Naive thymus-derived CD4-positive, alpha-beta T cell (primary cell): ENCODE data around the gene NARS2. TPM values are rescaled to one million over a fixed set of nuclear protein-coding genes. Genes with fewer than 3 reads are reported as not detected.
A peak's percentile ranks its signal among the peaks of the same experiment; 100 is the strongest.

ENCODE experiments used
- ATAC-seq: fragments of 150-1000 bp; cut with Tn5 transposase; 2 replicates; pipeline ENCODE4 v1.10.0; 2021; ENCODE audit warnings: mild to moderate bottlenecking, moderate library complexity
- CTCF ChIA-PET: fragments of 350-600 bp; sonication (Branson Sonifier 250); formaldehyde crosslinking; loops from one replicate; lab custom pipeline; 2021; ENCODE audit warnings: antibody characterized with exemption; lab: Charles Lee
- POLR2A ChIA-PET: fragments of 350-600 bp; sonication (Branson Sonifier 250); formaldehyde crosslinking; loops from one replicate; lab custom pipeline; 2021; ENCODE audit warnings: antibody characterized with exemption, inconsistent platforms; lab: Charles Lee
- DNase-seq, 9 donors: peaks; one replicate each; pipeline versions ENCODE4 v3.0.0 to v3.0.0-alpha.2; 2020 to 2022; ENCODE audit warnings: mixed read lengths in 1 of 9
- H3K27ac ChIP-seq: one replicate; pipeline ENCODE4 v1.7.0; 2013; ENCODE audit warnings: mild to moderate bottlenecking, low read depth, low read length, moderate library complexity
- H3K27me3 ChIP-seq, 2 donors: one replicate each; pipeline ENCODE4 v1.7.0; 2013; ENCODE audit warnings: low read length in 2 of 2, mild to moderate bottlenecking in 2 of 2, moderate library complexity in 2 of 2; ENCODE audit not compliant: control insufficient read depth in 2 of 2, insufficient read depth in 2 of 2
- H3K36me3 ChIP-seq, 3 experiments: 1 replicate in 2 of 3; 2 replicates in 1 of 3; pipeline ENCODE4 v1.7.0; 2013; ENCODE audit warnings: low read length in 3 of 3, mild to moderate bottlenecking in 3 of 3, moderate library complexity in 1 of 3; ENCODE audit not compliant: insufficient read depth in 3 of 3, control insufficient read depth in 2 of 3
- H3K4me1 ChIP-seq, 2 donors: one replicate each; pipeline ENCODE4 v1.7.0; 2013; ENCODE audit warnings: low read length in 2 of 2, mild to moderate bottlenecking in 2 of 2, moderate library complexity in 1 of 2; ENCODE audit not compliant: control insufficient read depth in 2 of 2, insufficient read depth in 2 of 2
- H3K4me3 ChIP-seq: 2 replicates; pipeline ENCODE4 v1.7.0; 2013; ENCODE audit warnings: mild to moderate bottlenecking, low read length
- H3K9me3 ChIP-seq, 3 experiments: 1 replicate in 2 of 3; 2 replicates in 1 of 3; pipeline ENCODE4 v1.7.0; 2013; ENCODE audit warnings: low read length in 3 of 3; ENCODE audit not compliant: control insufficient read depth in 2 of 3
- H3K27ac Mint-ChIP-seq, 9 donors: one replicate each; pipeline ENCODE4 v1.8.0; 2020 to 2022; ENCODE audit warnings: mixed read lengths in 9 of 9, mild to moderate bottlenecking in 8 of 9, moderate library complexity in 5 of 9, inconsistent platforms in 2 of 9
- H3K27me3 Mint-ChIP-seq, 5 donors: one replicate each; pipeline ENCODE4 v1.8.0; 2021 to 2022; ENCODE audit warnings: mixed read lengths in 5 of 5, mild to moderate bottlenecking in 1 of 5
- H3K36me3 Mint-ChIP-seq, 5 donors: one replicate each; pipeline ENCODE4 v1.8.0; 2020 to 2022; ENCODE audit warnings: mixed read lengths in 5 of 5, mild to moderate bottlenecking in 3 of 5, inconsistent platforms in 1 of 5
- H3K4me1 Mint-ChIP-seq, 7 donors: one replicate each; pipeline ENCODE4 v1.8.0; 2020 to 2022; ENCODE audit warnings: mixed read lengths in 7 of 7, mild to moderate bottlenecking in 3 of 7, inconsistent platforms in 1 of 7
- H3K4me3 Mint-ChIP-seq, 10 donors: one replicate each; pipeline ENCODE4 v1.8.0; 2020 to 2022; ENCODE audit warnings: mild to moderate bottlenecking in 10 of 10, mixed read lengths in 10 of 10, moderate library complexity in 6 of 10, inconsistent platforms in 2 of 10
- H3K9me3 Mint-ChIP-seq, 11 donors: one replicate each; pipeline ENCODE4 v1.8.0; 2020 to 2022; ENCODE audit warnings: mixed read lengths in 11 of 11, mild to moderate bottlenecking in 4 of 11, inconsistent platforms in 1 of 11, moderate library complexity in 1 of 11
- intact Hi-C, 2 donors: fragments of 100-400 bp; cut with micrococcal nuclease; formaldehyde crosslinking; loops; one replicate each; pipeline ENCODE4 v1.15.1; 2023
- polyA plus RNA-seq, 2 donors: library from polyadenylated mRNA; unstranded; fragments of 300-500 nt; fragmentation: Illumina TruSeq; gene quantifications; one replicate each; pipeline ENCODE4 v1.2.3, GENCODE V29; 2021
- total RNA-seq, 6 experiments: library from RNA in 5 of 6; stranded (reverse) in 5 of 6; gene quantifications; 1 replicate in 5 of 6; 2 replicates in 1 of 6; pipeline ENCODE4 v1.2.3 and lab custom pipeline; 2021 to 2026

NARS2 gene
- total and polyA plus RNA-seq, 7 experiments from 2014 or later = 9.3 to 21.5 (median 19.0) TPM

DNA sequence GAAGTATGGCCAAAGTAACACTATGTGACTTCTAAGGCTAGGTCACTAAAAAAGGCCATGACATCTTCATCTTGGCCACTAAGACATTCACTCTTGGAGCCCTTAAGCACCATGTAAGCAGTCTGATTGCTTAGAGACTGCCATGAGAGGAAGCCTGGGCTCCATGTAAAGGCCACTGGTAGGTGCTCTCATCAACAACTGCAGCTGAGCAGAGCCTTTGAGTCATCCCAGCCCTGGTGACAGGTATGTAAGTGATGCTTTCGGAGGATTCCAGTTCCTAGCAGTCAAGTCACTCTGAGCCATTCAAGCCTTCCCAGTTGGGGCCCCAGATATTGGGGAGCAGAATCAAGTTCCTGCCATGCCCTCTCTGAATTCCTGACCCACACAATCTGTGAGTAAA is 183.2 kb downstream of the NARS2 start:
- intact Hi-C loops = no loop called here
- no peaks in the 10 kb centered on the region for H3K27me3 Mint-ChIP-seq
- peaks cover 0 to 12% (median 0%) of the 10 kb centered on the region in 11 donors for H3K9me3 Mint-ChIP-seq
- Histone ChIP-seq H3K4me1 (no peaks in the 10 kb centered on the region), H3K4me3 (no peak overlapping the region), H3K27me3 (no peaks in the 10 kb centered on the region), H3K9me3 (no peaks in the 10 kb centered on the region), H3K36me3 (no peaks in the 10 kb centered on the region), H3K27ac (no peak overlapping the region)
- ChIA-PET CTCF (no interaction called here), POLR2A (no interaction called here)
- ATAC-seq (no peak), DNase-seq (no peak)
- peaks cover 0 to 52% (median 0%) of the 10 kb centered on the region in 5 donors for H3K36me3 Mint-ChIP-seq
- no peak overlapping the region for H3K27ac Mint-ChIP-seq
- H3K4me1 Mint-ChIP-seq = peaks cover 0 to 40% (median 5%) of the 10 kb centered on the region in 7 donors
- no peak overlapping the region for H3K4me3 Mint-ChIP-seq

DNA sequence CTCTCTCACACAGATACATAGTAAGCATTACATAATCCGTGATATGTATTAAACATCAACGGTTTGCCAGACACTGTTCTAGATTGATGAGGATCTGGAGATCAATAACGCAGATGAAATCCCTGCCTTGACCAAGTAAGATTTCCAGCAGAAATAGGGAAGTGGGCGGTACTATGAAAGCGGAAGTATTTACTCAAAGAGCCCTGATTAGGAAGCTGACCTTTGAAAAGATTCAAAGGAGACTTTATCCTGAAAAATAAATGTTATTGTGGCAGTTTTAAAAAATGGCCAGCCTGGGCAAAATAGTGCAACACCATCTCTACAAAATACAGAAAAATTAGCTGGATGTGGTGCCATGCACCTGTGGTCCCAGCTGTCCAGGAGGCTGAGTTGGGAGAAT is 183.9 kb downstream of the NARS2 start:
- intact Hi-C loops = no loop called here
- H3K4me3 Mint-ChIP-seq = no peak overlapping the region
- Histone ChIP-seq H3K4me3 (no peak overlapping the region), H3K36me3 (no peaks in the 10 kb centered on the region), H3K27ac (no peak overlapping the region), H3K4me1 (no peaks in the 10 kb centered on the region), H3K27me3 (no peaks in the 10 kb centered on the region), H3K9me3 (no peaks in the 10 kb centered on the region)
- H3K27me3 Mint-ChIP-seq = no peaks in the 10 kb centered on the region
- peaks cover 0 to 57% (median 0%) of the 10 kb centered on the region in 5 donors for H3K36me3 Mint-ChIP-seq
- peaks cover 0 to 40% (median 5%) of the 10 kb centered on the region in 7 donors for H3K4me1 Mint-ChIP-seq
- H3K27ac Mint-ChIP-seq = no peak overlapping the region
- ChIA-PET CTCF (no interaction called here), POLR2A (no interaction called here)
- ATAC-seq = peak; percentile 38
- DNase-seq = no peak
- peaks cover 0 to 18% (median 0%) of the 10 kb centered on the region in 11 donors for H3K9me3 Mint-ChIP-seq

GRCh38 chr11:78386215-78386941 is 188.3 kb downstream of the NARS2 start:
- Mint-ChIP-seq H3K4me1 (peaks cover 0 to 7% (median 0%) of the 10 kb centered on the region in 7 donors), H3K9me3 (peaks cover 6 to 36% (median 11%) of the 10 kb centered on the region in 11 donors), H3K27me3 (peaks cover 0 to 5% (median 0%) of the 10 kb centered on the region in 5 donors), H3K36me3 (peaks cover 3 to 80% (median 17%) of the 10 kb centered on the region in 5 donors), H3K4me3 (no peak overlapping the region), H3K27ac (no peak overlapping the region)
- Histone ChIP-seq H3K36me3 (no peaks in the 10 kb centered on the region), H3K9me3 (no peaks in the 10 kb centered on the region), H3K4me1 (no peaks in the 10 kb centered on the region), H3K4me3 (no peak overlapping the region), H3K27me3 (no peaks in the 10 kb centered on the region), H3K27ac (no peak overlapping the region)
- ChIA-PET POLR2A (no interaction called here), CTCF (no interaction called here)
- ATAC-seq (no peak), DNase-seq (no peak)
- intact Hi-C loops = no loop called here

Other genes with a start within 250 kb of the NARS2 start
- gene GAB2, start 157.0 kb downstream of the NARS2 start, total RNA-seq = 10 to 100 TPM in 3 of 5 experiments, 1 to 10 TPM in 2; 2.5 to 42.6 (median 11.0) TPM
- gene GAB2, start 157.0 kb downstream of the NARS2 start, polyA plus RNA-seq = under 1 TPM; 0.17 to 0.46 TPM